MM.1S (cell line): Measurements from ENCODE around the gene TRAF3.

Experiments
- CTCF ChIP-seq: fragments of 300-600 bp; sonication (generic); IDR thresholded peaks from 2 replicates; pipeline ENCODE4 v1.5.1; 2016; ENCODE audit warnings: antibody characterized with exemption, low read length, mixed read lengths
- EZH2 ChIP-seq: fragments of 300-600 bp; sonication (generic); optimal IDR thresholded peaks from 2 replicates; pipeline ENCODE3; 2017; ENCODE audit warnings: low read depth, mild to moderate bottlenecking, antibody characterized with exemption, low read length, mixed read lengths

GRCh38 chr14:102819747-102820330, 42.6 kb downstream of the TRAF3 start:
- TF ChIP-seq CTCF (no peak), EZH2 (no peak)
